ENCODE data around the gene PEX14.

DNA sequence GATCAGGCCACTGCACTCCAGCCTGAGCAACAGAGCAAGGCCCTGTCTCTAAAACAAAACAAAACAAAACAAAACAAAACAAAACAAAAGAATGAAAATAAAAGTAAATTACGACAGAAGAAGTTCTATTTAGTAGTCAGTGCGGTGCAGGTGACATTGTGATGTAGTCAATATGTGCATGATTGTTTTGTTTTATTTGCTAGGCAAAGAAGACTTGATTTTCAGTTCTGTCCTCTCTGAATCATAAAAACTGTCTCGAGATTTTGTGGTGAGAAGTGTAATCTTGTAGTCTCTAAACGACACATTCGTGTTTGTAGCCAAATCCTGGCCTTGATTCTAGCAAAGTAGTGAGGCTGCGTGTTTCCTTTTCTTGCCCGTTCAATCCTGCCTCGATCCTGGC, 23.5 kb downstream of the PEX14 start:
- no peak for TF ChIP-seq ZNF274 (IDR thresholded peaks at IDR 0.05; ENCODE audit: low read depth, low read length)
- TF ChIP-seq YY1 (IDR thresholded peaks at IDR 0.05; ENCODE audit: insufficient read depth, insufficient read length): no peak

Measured in NT2/D1 (cell line).